GM21526 (cell line): Measurements from ENCODE around the gene ZNF771.

ENCODE experiments used
- ATAC-seq: cut with Tn5 transposase; IDR thresholded peaks from one replicate; pipeline ENCODE4 v1.9.1; 2021; ENCODE audit warnings: moderate library complexity; ENCODE audit not compliant: unreplicated experiment, low FRiP score

ZNF771 gene

DNA sequence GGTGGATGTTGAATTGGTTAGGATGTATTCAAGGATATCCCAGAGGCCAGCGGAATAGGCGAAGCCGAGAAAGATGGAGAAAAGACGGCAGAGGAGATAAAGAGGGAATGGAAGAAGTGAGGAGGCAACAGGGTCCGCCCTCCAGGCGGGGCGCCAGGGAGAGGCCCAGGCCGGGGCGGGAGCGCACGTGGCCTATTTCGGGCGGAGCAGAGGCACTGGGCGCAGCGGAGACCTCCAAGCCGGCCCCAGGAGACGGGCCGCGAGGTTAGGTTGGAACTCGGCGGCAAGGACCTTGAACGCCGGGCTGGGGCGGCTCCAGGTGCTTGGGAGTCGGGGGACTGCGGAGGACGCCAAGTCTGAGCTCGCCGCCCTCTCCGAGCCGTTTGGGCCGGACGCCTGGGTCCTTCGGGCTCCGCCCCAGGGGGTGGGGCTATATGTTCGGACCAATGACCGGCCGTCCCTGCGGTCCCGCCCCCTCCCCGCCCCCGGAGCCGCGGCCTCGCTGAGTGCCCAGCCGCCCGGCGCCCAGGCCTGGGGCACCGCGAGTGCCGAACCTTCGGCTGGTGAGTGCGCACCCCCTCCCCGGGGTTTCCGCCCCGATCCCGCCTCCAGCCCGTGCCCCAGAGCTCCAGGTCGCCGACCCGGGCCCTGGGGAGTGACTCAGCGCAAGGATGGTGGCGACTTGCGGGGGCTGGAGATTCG is at the start of gene ZNF771:
Gene ZNF771, plus strand, starts transcription at position 505 of the 702 bp plus-strand sequence. CDS start 448 bp downstream, outside the sequence.
- peak; percentile 59 for ATAC-seq

DNA sequence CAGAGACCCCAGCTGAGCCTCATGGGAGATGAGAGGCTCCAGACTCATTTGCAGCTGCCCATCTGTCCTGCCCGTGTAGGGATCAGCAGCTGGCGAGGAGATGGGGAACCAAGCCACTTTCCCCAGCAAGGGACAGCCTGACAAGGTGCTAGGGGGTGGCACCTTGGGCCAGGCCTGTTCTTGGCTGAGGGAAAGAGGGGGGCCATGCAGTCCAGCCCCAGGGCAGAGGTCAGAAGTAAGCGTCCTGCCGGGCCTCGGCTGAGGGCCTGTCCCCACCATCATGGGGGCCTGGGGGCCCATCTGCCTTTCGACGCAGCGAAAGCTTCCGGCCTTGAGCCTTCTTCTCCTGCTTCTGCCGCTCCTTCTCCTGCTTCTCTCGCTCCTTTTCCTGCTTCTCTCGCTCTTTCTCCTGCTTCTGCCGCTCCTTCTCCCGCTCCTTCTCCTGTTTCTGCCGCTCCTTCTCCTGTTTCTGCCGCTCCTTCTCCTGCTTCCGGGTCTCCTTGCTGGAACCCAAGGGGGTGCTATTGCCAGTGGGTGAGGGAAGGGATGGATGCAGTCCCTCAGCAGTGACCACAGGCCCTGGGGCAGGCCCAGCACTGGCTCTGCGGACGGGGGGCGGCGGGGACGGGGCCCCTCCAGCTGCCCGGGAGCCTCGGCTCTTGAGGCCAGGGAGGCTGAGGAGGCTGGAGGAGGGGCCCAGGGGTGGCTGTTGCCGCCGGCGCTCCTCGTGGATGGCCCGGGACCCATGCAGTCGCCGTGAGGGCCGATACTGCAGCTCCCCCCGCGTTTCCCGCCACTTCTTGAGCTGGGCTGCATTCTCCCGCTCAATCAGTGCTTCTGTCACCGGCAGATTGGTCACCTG is 49.5 kb upstream of the ZNF771 start:
- no peak for ATAC-seq

DNA sequence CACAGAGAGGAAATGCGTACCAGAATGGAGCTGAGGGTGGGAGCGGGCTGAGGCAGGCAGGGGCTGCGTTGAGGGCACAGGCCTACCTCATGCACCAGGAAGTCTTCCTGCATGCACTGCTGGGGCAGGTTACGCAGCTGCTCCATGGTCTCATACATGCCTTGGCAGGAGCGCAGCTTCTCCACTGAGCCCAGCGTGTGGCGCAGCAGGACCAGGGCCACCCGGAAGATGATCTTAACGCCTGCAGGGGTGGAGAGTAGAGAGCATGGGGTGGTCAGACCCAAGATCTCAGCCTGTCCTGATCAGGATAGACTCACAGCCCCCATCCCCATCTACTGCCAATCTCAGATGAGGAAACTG is 48.8 kb upstream of the ZNF771 start:
- ATAC-seq, result no peak

GRCh38 chr16:30358990-30359870 is 48.2 kb upstream of the ZNF771 start:
- no peak for ATAC-seq

DNA sequence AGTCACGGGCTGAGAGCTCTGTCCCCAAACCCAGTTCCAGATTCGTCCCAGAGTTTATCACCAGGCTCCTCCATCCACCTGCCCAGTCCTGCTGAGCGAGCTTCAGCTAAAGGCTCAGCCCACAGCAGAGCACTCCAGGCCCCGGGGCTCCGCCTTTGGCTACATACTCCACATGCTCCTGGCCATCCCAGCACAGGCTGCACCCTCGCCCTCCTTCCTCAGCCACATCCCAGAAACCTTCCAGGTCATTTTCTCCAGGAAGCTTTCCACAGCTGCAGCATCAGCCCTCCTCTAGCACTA is 47.6 kb upstream of the ZNF771 start:
- ATAC-seq, result no peak

DNA sequence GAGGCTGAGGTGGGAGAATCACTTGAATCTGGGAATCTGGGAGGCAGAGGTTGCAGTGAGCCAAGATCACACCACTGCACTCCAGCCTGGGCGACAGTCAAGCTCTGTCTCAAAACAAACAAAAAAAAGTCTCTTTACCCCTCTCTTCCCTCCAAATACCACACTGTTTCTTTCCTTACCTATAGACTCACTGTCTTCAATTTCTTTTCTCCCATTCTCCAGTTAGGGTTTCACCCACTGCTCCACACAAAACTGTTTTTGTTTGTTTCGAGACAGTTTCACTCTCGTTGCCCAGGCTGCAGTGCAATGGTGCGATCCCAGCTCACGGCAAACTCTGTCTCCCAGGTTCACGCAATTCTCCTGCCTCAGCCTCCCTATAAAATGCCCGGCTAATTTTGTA is 46.2 kb upstream of the ZNF771 start:
- no peak for ATAC-seq

DNA sequence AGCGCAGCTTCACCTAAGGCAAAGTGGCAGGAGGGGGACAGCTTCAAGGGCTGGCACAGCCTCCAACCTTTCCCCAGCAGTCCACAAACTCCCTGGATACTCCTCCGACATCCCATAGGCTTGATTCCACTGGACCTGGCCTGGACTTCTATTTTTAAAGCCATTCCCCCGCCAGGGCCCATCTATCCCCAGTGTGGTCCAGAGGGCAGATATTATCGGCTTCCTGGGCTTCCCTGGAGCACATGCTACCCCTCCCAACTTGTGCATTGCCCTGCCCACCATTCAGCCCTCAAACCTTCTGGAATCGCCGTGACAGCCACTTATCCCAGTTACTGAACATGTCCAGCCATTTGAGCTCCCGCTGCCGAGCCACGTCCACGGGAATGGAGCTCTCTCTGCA is 42.2 kb upstream of the ZNF771 start:
- no peak for ATAC-seq

GRCh38 chr16:30366511-30366910 is 40.9 kb upstream of the ZNF771 start:
- ATAC-seq, result no peak

GRCh38 chr16:30367349-30368009 is 39.9 kb upstream of the ZNF771 start:
- ATAC-seq, result no peak

DNA sequence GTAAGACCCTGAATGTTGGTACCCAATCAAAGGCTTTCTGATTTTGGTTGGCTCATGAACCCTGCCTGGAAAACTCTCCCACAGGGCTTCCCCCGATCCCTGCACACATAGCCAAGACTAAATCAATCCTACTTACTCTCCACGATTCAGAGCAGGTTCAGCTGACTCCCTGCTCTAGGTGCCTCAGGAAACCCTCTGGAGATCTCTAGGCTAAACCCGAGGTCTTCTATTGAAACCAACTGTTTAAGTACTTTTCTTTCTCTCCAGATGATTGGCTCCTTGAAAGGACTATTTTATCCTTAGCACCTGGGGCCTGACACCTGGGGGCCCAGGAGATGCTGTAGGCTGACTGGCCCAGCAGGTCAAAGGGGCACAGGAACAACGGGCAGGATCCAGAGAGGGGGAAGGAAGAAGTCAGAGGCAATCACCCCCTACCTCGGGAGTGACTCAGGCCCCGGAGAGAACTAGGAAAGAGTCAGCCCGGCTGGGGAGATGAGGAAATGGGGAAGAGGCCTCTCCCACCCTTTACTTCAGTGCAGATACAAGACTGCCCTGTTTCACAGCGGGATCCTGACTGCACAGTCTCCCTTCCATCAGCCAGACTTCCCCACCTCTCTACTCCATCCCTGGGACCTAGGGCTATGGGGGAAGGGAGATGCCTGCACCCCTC is 39.1 kb upstream of the ZNF771 start:
- no peak for ATAC-seq

DNA sequence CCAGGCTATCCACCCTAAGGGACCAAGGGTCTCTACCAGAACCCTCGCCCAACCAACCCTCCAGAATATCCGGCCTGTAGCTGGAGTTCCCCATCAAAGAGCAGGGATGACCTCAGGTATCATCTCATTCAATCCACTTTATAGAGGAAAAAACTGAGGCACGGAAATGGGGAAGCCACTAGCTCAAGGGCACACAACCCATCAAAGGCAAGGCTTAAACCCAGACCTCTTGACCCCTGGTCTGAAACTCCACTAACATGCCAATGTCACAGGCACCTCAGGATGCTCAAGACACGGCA is 38.7 kb upstream of the ZNF771 start:
- ATAC-seq, result no peak

- ATAC-seq, result no peak
Measured at GRCh38 chr16:30369091-30369937, 38.1 kb upstream of the ZNF771 start.

DNA sequence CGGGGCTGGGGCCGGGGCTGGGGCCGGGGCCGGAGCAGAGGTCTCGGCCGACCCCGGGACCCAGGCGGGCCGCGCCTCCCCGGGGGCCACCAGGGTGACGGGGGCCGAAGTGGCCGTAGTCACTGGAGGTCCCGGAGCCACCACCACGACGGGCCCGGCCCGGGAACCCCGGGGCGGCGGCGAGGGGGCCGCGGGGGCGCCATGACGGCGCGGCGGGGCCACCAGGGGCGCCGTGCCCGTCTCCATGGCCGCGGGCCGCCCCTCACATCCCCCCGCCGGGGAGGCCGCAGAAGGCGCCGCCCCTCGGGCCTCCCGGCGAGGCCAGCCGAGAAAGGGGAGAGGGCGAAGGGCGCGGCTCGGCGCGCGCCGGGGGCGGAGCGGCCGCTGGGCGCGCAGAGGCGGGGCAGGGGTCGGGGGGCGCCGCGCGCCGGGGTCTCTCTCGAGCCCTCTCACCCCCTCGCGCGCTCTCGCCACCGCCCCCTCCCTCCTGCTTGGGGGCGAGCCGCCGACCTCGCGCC is 37.4 kb upstream of the ZNF771 start:
- peak; percentile 16 for ATAC-seq

GRCh38 chr16:30370456-30371247 is 36.8 kb upstream of the ZNF771 start, which contains the start of gene TBC1D10B:
TBC1D10B (minus strand) TSS chr16:30370494; CDS start chr16:30370183, 311 bp downstream.
- peak; percentile 70 for ATAC-seq

DNA sequence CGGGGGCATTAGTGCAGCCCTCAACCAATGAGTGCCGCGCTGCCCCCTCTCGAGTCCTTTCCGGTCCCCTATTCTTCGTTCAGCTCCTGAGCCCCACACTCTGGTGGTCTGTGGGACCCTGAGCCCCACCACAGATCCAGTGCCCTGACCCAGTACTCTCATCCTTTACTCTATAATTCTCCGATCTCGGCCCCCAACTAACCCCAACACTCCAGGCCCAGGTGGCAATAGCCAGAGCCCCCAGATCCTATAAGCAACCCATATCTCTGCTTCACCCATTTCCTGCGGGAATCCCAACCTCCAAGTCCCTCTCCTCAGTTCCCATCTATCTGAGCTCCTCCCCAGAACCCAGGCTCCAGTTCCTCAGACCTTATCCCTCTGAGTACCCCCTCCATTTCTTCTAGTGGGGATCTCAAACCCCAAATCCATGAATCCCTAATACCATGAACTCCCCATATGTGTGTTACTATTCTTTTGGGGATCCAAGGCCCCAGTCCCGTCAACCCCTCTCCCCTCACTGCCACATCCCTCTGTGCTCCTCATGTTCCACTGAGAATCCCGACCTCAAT is 36.1 kb upstream of the ZNF771 start:
- ATAC-seq, result no peak

GRCh38 chr16:30372038-30372712 is 35.2 kb upstream of the ZNF771 start:
- no peak for ATAC-seq

DNA sequence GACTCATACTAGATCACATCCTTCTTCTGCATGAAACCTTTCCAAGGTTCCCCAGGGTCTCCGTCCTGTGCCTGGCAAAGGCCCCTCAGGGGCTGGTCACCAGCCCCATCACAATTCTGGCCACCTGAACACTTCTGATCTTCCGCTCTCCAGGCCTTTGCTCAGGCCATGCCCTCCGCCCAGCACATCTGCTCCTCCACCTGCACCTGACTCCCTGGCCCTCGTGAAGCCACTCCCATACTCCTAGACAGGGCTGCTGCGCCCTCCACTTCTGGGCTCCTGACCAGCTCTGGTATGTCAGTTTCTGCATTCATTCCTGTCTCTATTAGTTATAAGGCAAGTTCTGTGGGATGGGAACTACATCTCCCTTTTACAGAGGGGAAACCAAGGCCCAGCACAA is 34.7 kb upstream of the ZNF771 start:
- no peak for ATAC-seq
